ENCODE data around the gene MTMR12.

MTMR12 gene

GRCh38 chr5:32312595-32313332 lies at the start of gene MTMR12:
MTMR12 (minus strand) TSS chr5:32312939; CDS start chr5:32312838, 101 bp downstream.
- peak within 1 kb of the TSS; percentile 76 for H3K4me3 ChIP-seq (ENCODE audit: low read length)
- H3K9ac ChIP-seq (ENCODE audit: low read length) = peak within 1 kb of the TSS; percentile 71
- H3K27me3 ChIP-seq (ENCODE audit: control insufficient read depth, insufficient read depth, low read length) = no peaks in the 10 kb centered on the region
- H3K27ac ChIP-seq (ENCODE audit: low read depth, low read length) = peak within 1 kb of the TSS; percentile 98
- H3K4me1 ChIP-seq (ENCODE audit: control insufficient read depth, insufficient read depth, low read length) = peaks cover 5% of the 10 kb centered on the region
- no peaks in the 10 kb centered on the region for H3K36me3 ChIP-seq (ENCODE audit: control insufficient read depth, insufficient read depth, low read length)

GRCh38 chr5:32362527-32362926 lies 49.8 kb upstream of the MTMR12 start:
- H3K9ac ChIP-seq (ENCODE audit: low read length) = no peak overlapping the region
- H3K27me3 ChIP-seq (ENCODE audit: control insufficient read depth, insufficient read depth, low read length) = no peaks in the 10 kb centered on the region
- H3K4me3 ChIP-seq (ENCODE audit: low read length) = no peak overlapping the region
- peaks cover 4% of the 10 kb centered on the region for H3K36me3 ChIP-seq (ENCODE audit: control insufficient read depth, insufficient read depth, low read length)
- H3K27ac ChIP-seq (ENCODE audit: low read depth, low read length) = no peak overlapping the region
- no peaks in the 10 kb centered on the region for H3K4me1 ChIP-seq (ENCODE audit: control insufficient read depth, insufficient read depth, low read length)

GRCh38 chr5:32360906-32361305 lies 48.2 kb upstream of the MTMR12 start:
- H3K9ac ChIP-seq (ENCODE audit: low read length) = no peak overlapping the region
- H3K36me3 ChIP-seq (ENCODE audit: control insufficient read depth, insufficient read depth, low read length) = peaks cover 4% of the 10 kb centered on the region
- H3K4me1 ChIP-seq (ENCODE audit: control insufficient read depth, insufficient read depth, low read length) = no peaks in the 10 kb centered on the region
- no peak overlapping the region for H3K27ac ChIP-seq (ENCODE audit: low read depth, low read length)
- H3K4me3 ChIP-seq (ENCODE audit: low read length) = no peak overlapping the region
- no peaks in the 10 kb centered on the region for H3K27me3 ChIP-seq (ENCODE audit: control insufficient read depth, insufficient read depth, low read length)

- H3K4me3 ChIP-seq (ENCODE audit: low read length) = no peak overlapping the region
- no peaks in the 10 kb centered on the region for H3K27me3 ChIP-seq (ENCODE audit: control insufficient read depth, insufficient read depth, low read length)
- peaks cover 4% of the 10 kb centered on the region for H3K36me3 ChIP-seq (ENCODE audit: control insufficient read depth, insufficient read depth, low read length)
- no peak overlapping the region for H3K27ac ChIP-seq (ENCODE audit: low read depth, low read length)
- H3K4me1 ChIP-seq (ENCODE audit: control insufficient read depth, insufficient read depth, low read length) = no peaks in the 10 kb centered on the region
- H3K9ac ChIP-seq (ENCODE audit: low read length) = no peak overlapping the region
These were observed 45.9 kb upstream of the MTMR12 start for GRCh38 chr5:32358611-32359010.

GRCh38 chr5:32357658-32358057 lies 44.9 kb upstream of the MTMR12 start:
- no peak overlapping the region for H3K4me3 ChIP-seq (ENCODE audit: low read length)
- no peak overlapping the region for H3K9ac ChIP-seq (ENCODE audit: low read length)
- H3K27me3 ChIP-seq (ENCODE audit: control insufficient read depth, insufficient read depth, low read length) = no peaks in the 10 kb centered on the region
- no peaks in the 10 kb centered on the region for H3K4me1 ChIP-seq (ENCODE audit: control insufficient read depth, insufficient read depth, low read length)
- no peak overlapping the region for H3K27ac ChIP-seq (ENCODE audit: low read depth, low read length)
- H3K36me3 ChIP-seq (ENCODE audit: control insufficient read depth, insufficient read depth, low read length) = peaks cover 4% of the 10 kb centered on the region

GRCh38 chr5:32355686-32356085 lies 42.9 kb upstream of the MTMR12 start:
- Histone ChIP-seq H3K4me3 (ENCODE audit: low read length) (no peak overlapping the region), H3K36me3 (ENCODE audit: control insufficient read depth, insufficient read depth, low read length) (no peaks in the 10 kb centered on the region), H3K27me3 (ENCODE audit: control insufficient read depth, insufficient read depth, low read length) (no peaks in the 10 kb centered on the region), H3K27ac (ENCODE audit: low read depth, low read length) (no peak overlapping the region), H3K4me1 (ENCODE audit: control insufficient read depth, insufficient read depth, low read length) (no peaks in the 10 kb centered on the region), H3K9ac (ENCODE audit: low read length) (no peak overlapping the region)

GRCh38 chr5:32353420-32353819 lies 40.7 kb upstream of the MTMR12 start:
- Histone ChIP-seq H3K4me3 (ENCODE audit: low read length) (no peak overlapping the region), H3K27ac (ENCODE audit: low read depth, low read length) (no peak overlapping the region), H3K9ac (ENCODE audit: low read length) (no peak overlapping the region), H3K4me1 (ENCODE audit: control insufficient read depth, insufficient read depth, low read length) (no peaks in the 10 kb centered on the region), H3K36me3 (ENCODE audit: control insufficient read depth, insufficient read depth, low read length) (no peaks in the 10 kb centered on the region), H3K27me3 (ENCODE audit: control insufficient read depth, insufficient read depth, low read length) (no peaks in the 10 kb centered on the region)

GRCh38 chr5:32352685-32353084 lies 39.9 kb upstream of the MTMR12 start:
- Histone ChIP-seq H3K4me1 (ENCODE audit: control insufficient read depth, insufficient read depth, low read length) (no peaks in the 10 kb centered on the region), H3K9ac (ENCODE audit: low read length) (no peak overlapping the region), H3K4me3 (ENCODE audit: low read length) (no peak overlapping the region), H3K36me3 (ENCODE audit: control insufficient read depth, insufficient read depth, low read length) (no peaks in the 10 kb centered on the region), H3K27me3 (ENCODE audit: control insufficient read depth, insufficient read depth, low read length) (no peaks in the 10 kb centered on the region), H3K27ac (ENCODE audit: low read depth, low read length) (no peak overlapping the region)

GRCh38 chr5:32346869-32347268 lies 34.1 kb upstream of the MTMR12 start:
- H3K36me3 ChIP-seq (ENCODE audit: control insufficient read depth, insufficient read depth, low read length) = no peaks in the 10 kb centered on the region
- H3K27me3 ChIP-seq (ENCODE audit: control insufficient read depth, insufficient read depth, low read length) = no peaks in the 10 kb centered on the region
- no peak overlapping the region for H3K9ac ChIP-seq (ENCODE audit: low read length)
- no peaks in the 10 kb centered on the region for H3K4me1 ChIP-seq (ENCODE audit: control insufficient read depth, insufficient read depth, low read length)
- H3K27ac ChIP-seq (ENCODE audit: low read depth, low read length) = no peak overlapping the region
- H3K4me3 ChIP-seq (ENCODE audit: low read length) = no peak overlapping the region

GRCh38 chr5:32343058-32343672 lies 30.4 kb upstream of the MTMR12 start:
- no peak overlapping the region for H3K9ac ChIP-seq (ENCODE audit: low read length)

GRCh38 chr5:32342656-32343055 lies 29.9 kb upstream of the MTMR12 start:
- Histone ChIP-seq H3K36me3 (ENCODE audit: control insufficient read depth, insufficient read depth, low read length) (no peaks in the 10 kb centered on the region), H3K9ac (ENCODE audit: low read length) (no peak overlapping the region), H3K4me1 (ENCODE audit: control insufficient read depth, insufficient read depth, low read length) (no peaks in the 10 kb centered on the region), H3K4me3 (ENCODE audit: low read length) (no peak overlapping the region), H3K27ac (ENCODE audit: low read depth, low read length) (no peak overlapping the region), H3K27me3 (ENCODE audit: control insufficient read depth, insufficient read depth, low read length) (no peaks in the 10 kb centered on the region)

More at GRCh38 chr5:32343058-32343672, 30.4 kb upstream of the MTMR12 start:
- no peaks in the 10 kb centered on the region for H3K36me3 ChIP-seq (ENCODE audit: control insufficient read depth, insufficient read depth, low read length)
- H3K4me3 ChIP-seq (ENCODE audit: low read length) = no peak overlapping the region
- H3K27ac ChIP-seq (ENCODE audit: low read depth, low read length) = no peak overlapping the region
- H3K4me1 ChIP-seq (ENCODE audit: control insufficient read depth, insufficient read depth, low read length) = no peaks in the 10 kb centered on the region
- no peaks in the 10 kb centered on the region for H3K27me3 ChIP-seq (ENCODE audit: control insufficient read depth, insufficient read depth, low read length)

- no peaks in the 10 kb centered on the region for H3K4me1 ChIP-seq (ENCODE audit: control insufficient read depth, insufficient read depth, low read length)
These were observed 27.1 kb upstream of the MTMR12 start for GRCh38 chr5:32339878-32340277.

GRCh38 chr5:32339198-32339597 lies 26.5 kb upstream of the MTMR12 start:
- no peaks in the 10 kb centered on the region for H3K36me3 ChIP-seq (ENCODE audit: control insufficient read depth, insufficient read depth, low read length)
- no peaks in the 10 kb centered on the region for H3K27me3 ChIP-seq (ENCODE audit: control insufficient read depth, insufficient read depth, low read length)
- H3K9ac ChIP-seq (ENCODE audit: low read length) = no peak overlapping the region
- no peaks in the 10 kb centered on the region for H3K4me1 ChIP-seq (ENCODE audit: control insufficient read depth, insufficient read depth, low read length)
- H3K4me3 ChIP-seq (ENCODE audit: low read length) = no peak overlapping the region
- H3K27ac ChIP-seq (ENCODE audit: low read depth, low read length) = no peak overlapping the region

More at GRCh38 chr5:32339878-32340277, 27.1 kb upstream of the MTMR12 start:
- Histone ChIP-seq H3K27ac (ENCODE audit: low read depth, low read length) (no peak overlapping the region), H3K9ac (ENCODE audit: low read length) (no peak overlapping the region), H3K27me3 (ENCODE audit: control insufficient read depth, insufficient read depth, low read length) (no peaks in the 10 kb centered on the region), H3K4me3 (ENCODE audit: low read length) (no peak overlapping the region), H3K36me3 (ENCODE audit: control insufficient read depth, insufficient read depth, low read length) (no peaks in the 10 kb centered on the region)

Measured in rectal smooth muscle tissue (tissue), 1 donor.